ENCODE data around the gene OR5AL1.

DNA sequence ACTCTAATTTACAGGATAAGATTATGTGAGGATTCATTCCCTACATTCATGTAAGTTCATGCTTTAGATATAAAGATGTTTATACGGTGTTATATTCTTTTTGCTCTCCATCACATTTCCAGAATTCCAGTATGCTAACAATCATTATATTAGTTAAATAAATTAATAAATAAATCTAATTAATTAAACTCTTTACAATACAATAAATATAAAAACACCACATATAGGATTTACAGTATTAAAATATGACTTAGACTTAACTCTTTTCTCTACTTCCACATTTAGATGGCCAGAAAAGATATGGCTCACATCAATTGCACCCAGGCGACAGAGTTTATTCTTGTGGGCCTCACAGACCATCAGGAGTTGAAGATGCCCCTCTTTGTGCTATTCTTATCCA is 37.2 kb upstream of the OR5AL1 start, which contains the start of gene OR8U1:
- TF ChIP-seq CTCF (IDR thresholded peaks at IDR 0.05) (no peak), POLR2AphosphoS5 (IDR thresholded peaks at IDR 0.05; ENCODE audit: low read depth, low read length) (no peak), SIN3A (IDR thresholded peaks at IDR 0.05; ENCODE audit: borderline replicate concordance, insufficient read depth, low read depth, low read length) (no peak), REST (IDR thresholded peaks at IDR 0.05; ENCODE audit: insufficient read depth in 1 of 2, low read depth in 2 of 2, low read length in 1 of 2) (no peak)
